HTERT RPE-1 (cell line): Measurements from ENCODE around the gene RFX3.

Source experiments
- in situ Hi-C: fragments of 300-500 bp; cut with MboI; formaldehyde crosslinking; loops from 4 replicates; pipeline ENCODE4 v1.14.3; 2020; ENCODE audit warnings: low sequenced_read_pairs

Gene RFX3

GRCh38 chr9:3240656-3241268 lies 285.0 kb downstream of the RFX3 start:
- in situ Hi-C loops: no loop called here

DNA sequence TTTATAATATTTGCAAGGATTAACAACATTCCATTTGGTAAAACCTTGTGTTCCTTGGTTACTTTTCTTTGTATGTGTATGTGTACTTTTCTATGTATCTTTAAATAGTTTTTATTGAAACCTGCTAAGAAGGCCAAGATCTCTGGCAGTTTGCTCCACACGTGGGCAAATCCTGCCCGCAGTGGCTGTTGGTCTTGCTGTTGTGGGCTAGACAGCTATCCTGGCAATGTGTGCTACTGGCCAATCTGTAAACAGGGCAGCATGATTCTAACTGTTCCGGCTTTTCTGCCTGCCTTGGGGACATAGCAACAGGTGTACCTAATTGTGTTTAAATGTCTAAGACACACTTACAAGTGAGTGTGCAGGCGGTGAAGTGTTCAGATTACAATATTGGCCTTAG lies 286.6 kb downstream of the RFX3 start:
- in situ Hi-C loops: no loop called here

- in situ Hi-C loops: no loop called here
Observed at GRCh38 chr9:3238236-3238635, 287.6 kb downstream of the RFX3 start.

- in situ Hi-C loops: no loop called here
Observed at GRCh38 chr9:3237121-3237520, 288.7 kb downstream of the RFX3 start.

- in situ Hi-C loops: no loop called here
Observed at GRCh38 chr9:3235497-3235896, 290.3 kb downstream of the RFX3 start.

DNA sequence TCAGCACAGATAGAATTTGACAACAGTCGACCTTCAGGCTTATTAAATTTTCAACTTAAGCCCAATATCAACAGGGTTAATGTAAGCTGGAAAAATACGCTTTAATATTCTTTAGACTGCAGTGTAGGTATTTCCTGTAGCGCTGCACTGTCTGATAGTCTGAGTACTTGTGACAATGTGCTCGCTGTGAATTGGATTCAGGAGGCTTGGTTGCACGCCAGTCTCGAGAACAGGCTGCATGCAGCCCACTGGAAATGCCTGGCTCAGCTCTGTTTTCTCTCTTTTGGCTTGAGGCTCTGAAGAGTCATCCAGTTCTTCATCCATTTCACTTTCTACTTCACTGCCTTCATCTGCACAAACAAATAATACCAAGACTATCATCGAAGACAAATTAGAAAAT lies 300.9 kb downstream of the RFX3 start:
- in situ Hi-C loops: no loop called here

- in situ Hi-C loops: no loop called here
Observed at GRCh38 chr9:3215658-3216057, 310.1 kb downstream of the RFX3 start.

- in situ Hi-C loops: no loop called here
Observed at GRCh38 chr9:3214741-3215140, 311.1 kb downstream of the RFX3 start.

- in situ Hi-C loops: no loop called here
Observed at GRCh38 chr9:3205421-3206095, 320.2 kb downstream of the RFX3 start.

DNA sequence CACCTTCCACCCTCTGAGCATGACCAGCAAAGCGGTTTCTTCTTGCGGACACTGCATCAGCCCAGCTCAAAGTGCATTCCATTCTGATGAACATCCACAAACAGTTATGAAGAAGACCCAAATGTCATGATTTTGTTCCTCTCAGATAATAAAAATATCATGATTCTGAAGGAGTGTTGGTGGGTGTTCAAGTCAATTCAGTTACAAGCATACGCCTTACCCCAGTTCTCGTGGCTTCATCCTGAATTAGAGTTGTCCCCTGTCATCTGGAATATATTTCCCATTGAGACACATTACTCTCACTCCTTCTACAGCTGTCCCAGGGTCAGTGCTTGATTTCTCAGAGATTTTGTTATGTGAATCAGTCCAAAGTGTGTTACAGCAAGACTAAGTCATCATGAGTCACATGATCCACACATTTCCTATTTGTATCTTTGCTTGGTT lies 325.4 kb downstream of the RFX3 start:
- in situ Hi-C loops: no loop called here

GRCh38 chr9:3193791-3194190 lies 332.0 kb downstream of the RFX3 start:
- in situ Hi-C loops: no loop called here

- in situ Hi-C loops: no loop called here
Observed at GRCh38 chr9:3191715-3192114, 334.1 kb downstream of the RFX3 start.

DNA sequence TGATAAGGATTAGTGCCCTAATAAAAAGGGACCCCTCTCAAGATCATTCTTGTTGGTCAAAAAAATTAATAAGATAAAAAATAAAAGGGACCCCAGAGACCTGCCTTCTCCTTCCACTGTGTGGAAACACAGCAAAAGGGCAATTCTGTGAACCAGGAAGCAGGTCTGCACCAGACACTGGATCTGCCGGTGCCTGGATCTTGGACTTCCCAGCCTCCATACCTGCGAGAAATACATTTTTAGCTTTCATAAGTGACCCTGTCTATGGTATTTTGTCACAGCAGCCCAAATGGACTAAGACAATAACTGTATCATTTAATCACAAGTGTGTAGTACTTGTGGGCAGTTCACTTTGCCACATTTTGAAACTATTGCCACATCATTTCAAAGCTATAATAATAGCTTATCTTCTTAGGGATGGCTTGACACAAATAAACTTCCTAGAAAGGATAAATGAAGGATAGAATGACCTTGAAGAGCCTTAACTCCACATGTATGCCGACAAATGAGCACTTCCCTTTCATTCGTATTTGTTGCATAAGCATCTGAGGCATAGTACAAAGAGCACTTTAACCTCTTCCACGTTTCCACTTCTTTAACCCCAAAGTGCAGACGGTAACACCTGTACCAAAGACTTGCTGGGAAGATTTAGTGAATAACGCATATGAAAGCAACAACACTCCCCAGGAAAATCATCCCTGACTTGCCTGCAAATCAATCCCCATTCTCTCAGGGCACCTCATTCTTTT lies 336.5 kb downstream of the RFX3 start:
- in situ Hi-C loops: no loop called here

- in situ Hi-C loops: no loop called here
Observed at GRCh38 chr9:3186751-3187150, 339.1 kb downstream of the RFX3 start.

GRCh38 chr9:3181049-3181953 lies 344.5 kb downstream of the RFX3 start:
- in situ Hi-C loops: no loop called here

DNA sequence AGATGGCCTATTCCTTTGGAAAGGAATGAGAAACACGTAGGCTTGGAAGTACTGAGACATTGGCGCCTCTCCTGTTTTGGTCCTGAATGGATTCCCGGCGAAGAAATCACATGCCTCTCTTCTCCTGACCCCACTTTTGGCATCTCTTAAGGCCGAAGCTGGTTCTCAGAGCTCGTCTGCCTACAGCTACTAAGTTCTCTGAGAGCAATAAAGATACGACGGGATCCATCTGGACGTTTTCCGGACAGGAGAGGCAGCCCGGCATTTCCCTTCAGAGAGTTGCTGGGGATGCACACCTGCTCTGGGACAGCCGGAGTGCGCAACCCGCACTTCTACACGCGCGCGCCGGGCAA lies 345.1 kb downstream of the RFX3 start:
- in situ Hi-C loops: no loop called here

GRCh38 chr9:3179711-3180110 lies 346.1 kb downstream of the RFX3 start:
- in situ Hi-C loops: no loop called here

DNA sequence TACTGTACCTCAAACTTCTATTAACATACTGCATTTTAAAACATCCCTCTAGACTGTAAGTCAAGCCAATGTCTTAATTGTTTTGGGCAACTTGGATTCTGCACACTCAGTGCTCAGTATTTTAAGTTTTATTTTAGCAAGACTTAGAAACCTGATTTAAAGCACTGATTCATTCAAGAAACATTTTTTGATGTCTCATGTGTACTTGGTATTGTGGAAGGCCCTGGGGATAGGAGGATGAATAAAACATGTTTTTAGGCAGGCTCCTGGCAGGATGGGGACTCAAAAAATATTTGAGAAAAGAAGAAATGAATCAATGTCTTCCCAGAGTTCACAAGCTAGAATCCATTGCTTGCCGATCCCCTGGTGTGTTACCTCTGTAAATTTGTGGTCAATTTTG lies 347.9 kb downstream of the RFX3 start:
- in situ Hi-C loops: no loop called here

GRCh38 chr9:3177146-3177761 lies 348.5 kb downstream of the RFX3 start:
- in situ Hi-C loops: no loop called here

- in situ Hi-C loops: no loop called here
Observed at GRCh38 chr9:3173374-3173773, 352.4 kb downstream of the RFX3 start.

DNA sequence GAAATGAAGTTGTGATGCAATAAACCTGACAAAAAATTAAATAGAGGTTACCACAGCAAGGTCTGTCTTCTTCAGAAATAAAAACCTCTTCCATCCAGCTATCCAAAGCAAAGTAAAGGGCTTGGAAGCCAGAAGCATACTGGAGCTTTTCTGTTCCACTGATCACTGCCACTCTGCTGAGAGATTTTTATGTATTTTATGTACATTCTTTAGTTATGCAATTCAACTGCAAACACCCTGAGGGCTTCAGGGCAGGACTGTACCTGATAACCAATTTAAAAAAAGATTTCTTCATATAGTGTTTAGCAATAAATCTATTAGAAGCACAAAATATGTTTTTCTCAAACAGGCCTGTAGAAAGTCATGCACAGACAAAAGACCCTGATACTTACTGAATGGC lies 355.0 kb downstream of the RFX3 start:
- in situ Hi-C loops: no loop called here
